ENCODE measurements around the gene PRSS36.
A peak's percentile ranks its signal among the peaks of the same experiment; 100 is the strongest.
"Not testable (repeated sequence)": the region's sequence is repeated elsewhere in the genome, so short reads cannot be mapped to it uniquely, and the experiment has no call there.

Gene PRSS36

GRCh38 chr16:31183432-31184428, 33.9 kb upstream of the PRSS36 start:
- DNase-seq, result no peak

- no peak for DNase-seq
Measured at GRCh38 chr16:31182391-31182790, 32.5 kb upstream of the PRSS36 start.

DNA sequence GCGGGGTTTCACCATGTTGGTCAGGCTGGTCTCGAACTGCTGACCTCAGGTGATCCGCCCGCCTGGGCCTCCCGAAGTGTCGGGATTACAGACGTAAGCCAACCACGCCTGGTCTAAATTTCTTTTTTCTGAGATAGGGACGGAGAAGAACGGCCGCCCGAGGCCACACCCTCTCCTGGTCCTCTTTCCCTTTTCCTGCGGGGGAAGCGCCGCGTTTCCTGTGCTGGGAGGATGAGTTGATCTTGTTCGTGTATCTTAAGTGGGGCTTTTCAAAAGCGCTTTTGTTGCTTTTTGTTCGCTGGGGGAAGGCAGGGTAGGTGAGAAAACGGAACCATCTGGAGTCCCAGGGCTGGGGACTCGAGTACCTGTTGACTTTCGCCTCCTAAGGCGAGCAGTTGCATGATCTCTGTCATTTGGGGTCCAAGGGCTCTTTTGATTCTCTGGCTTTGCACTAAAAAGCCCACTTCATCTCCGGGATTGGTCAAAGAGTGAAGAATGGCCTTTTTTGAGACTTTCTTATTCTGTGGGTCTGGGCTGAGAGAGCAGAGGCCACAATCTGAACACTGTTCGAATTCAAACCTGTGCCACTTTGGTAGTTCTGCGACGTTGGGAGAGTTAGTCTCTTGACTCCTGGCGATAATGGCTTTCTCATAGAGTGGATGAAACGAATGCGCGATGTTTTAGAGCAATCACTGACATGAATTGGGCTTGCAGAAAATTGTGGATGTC, 31.4 kb upstream of the PRSS36 start:
- peak; percentile 22 for DNase-seq

DNA sequence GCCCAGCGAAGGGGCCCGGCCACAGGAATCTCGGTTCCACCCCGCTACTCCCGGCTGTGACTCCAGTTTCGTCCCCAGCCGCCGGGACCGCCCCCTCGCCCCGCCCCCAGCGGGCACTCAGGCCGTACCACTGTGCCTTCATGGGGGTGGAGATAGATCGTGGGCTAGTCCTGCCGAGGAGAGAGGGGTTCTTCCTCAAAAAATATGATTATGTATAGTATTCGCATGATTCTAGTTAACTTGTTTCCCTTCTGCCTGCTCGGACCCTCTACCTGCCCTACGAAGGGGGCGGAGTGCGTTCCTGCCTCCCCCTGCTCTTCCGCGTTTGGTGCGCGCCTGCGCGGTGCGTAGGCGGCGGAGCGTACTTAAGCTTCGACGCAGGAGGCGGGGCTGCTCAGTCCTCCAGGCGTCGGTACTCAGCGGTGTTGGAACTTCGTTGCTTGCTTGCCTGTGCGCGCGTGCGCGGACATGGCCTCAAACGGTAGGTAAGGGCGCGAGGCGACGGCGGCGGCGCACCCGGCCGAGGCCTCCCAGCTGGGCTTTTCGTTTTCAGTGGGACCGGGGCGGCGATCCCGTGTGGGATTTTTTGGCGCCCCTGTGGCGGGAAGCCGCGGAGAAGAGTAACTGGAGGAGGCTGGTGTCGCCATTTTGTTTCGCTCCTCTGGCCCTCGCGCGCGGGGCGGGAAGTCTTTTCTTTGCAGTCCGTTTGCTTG, 30.0 kb upstream of the PRSS36 start, which contains the start of gene FUS:
Gene FUS, plus strand, starts transcription at position 393 of the 713 bp plus-strand sequence. Its CDS starts 76 bp downstream, at position 469.
- DNase-seq, result peak; percentile 91

GRCh38 chr16:31179219-31179746, 29.4 kb upstream of the PRSS36 start:
- DNase-seq, result no peak

DNA sequence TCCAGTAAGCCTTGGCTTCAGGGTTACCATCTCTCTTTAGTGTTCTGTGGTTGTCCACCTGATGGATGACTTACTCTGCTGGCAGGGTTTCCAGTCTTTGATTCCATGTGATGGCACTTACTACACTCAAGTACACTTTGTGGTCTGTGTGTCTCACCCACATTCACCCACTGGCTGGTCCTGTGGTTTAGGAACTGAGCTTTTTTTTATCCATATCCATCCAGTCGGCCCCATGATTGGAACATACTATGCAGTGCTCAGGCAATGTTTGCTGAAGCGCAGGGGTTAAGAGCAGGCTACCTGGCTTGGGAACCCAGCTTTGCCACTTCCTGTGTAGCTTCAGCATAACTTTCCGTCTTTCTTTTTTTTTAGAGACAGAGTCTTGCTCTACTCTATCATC, 27.3 kb upstream of the PRSS36 start:
- DNase-seq, result no peak

DNA sequence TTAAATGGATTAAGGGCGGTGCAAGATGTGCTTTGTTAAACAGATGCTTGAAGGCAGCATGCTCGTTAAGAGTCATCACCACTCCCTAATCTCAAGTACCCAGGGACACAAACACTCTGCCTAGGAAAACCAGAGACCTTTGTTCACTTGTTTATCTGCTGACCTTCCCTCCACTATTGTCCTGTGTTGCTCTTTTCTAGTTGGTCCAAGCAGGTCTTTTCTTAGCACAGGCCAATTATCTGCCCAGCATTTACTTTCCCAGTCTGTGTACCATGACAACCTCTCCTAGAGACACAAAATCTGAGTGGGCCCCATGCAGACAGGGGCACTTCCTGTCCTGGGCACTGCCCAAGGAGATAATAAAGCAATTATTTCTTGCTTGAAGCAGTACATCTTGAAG, 20.2 kb upstream of the PRSS36 start:
- not testable (repeated sequence) for DNase-seq

- no peak for DNase-seq
Measured at GRCh38 chr16:31168848-31169247, 19.0 kb upstream of the PRSS36 start.

DNA sequence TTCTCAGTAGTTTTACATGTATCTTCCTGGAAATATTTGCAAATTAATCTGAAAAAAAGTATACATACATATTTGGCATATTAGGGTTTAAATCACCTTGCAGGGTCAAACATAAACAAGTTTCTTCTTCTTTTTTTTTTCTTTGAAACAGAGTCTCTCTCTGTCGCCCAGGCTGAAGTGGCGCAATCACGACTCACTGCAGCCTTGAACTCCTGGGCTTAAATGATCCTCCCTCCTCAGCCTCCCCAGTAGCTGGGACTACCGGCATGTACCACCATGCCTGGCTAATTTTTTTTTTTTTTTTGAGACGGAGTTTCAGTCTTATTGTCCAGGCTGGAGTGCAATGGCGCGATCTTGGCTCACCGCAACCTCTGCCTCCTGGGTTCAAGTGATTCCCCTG, 17.4 kb upstream of the PRSS36 start:
- DNase-seq, result no peak

DNA sequence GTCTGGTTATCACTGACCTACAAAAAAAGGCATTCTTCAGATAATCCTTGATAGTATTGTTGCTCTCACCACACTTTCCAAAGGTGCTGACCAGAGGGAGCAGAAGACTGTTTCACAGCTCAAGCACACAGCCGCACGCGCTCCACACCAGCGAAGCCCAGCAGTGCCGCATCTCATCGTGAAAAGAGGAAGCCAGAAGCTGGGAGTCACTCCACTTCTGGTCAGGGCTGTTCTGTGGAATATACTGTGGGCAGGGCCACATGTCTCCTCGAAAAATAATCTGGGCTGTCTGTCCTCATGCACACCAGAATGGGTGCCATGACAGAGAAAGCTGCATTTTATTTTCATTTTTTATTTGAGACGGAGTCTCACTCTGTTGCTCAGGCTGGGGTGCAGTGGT, 7.3 kb upstream of the PRSS36 start:
- no peak for DNase-seq

GRCh38 chr16:31150976-31151375, 1.1 kb upstream of the PRSS36 start:
- DNase-seq, result not testable (repeated sequence)

DNA sequence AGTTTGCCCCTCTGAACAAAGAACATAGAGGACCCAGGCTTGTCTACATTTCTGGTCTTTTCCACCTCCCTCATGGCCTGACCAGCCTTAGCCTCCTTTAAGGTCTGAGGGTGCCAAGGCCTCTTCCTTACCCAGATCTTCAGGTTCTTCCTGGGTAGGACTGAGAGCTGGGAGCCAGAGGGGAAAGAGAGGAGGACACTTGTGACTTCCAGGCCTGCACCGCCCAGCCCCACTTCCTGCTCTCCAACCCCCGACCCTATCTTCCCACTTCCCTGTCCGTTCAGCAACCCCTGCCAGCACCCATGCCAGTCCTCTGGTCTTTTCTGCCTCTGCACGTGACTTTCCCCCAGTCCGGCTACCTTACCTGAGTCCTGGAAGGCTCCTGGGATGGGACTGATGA, 534 bp downstream of the PRSS36 start:
- DNase-seq, result no peak

DNA sequence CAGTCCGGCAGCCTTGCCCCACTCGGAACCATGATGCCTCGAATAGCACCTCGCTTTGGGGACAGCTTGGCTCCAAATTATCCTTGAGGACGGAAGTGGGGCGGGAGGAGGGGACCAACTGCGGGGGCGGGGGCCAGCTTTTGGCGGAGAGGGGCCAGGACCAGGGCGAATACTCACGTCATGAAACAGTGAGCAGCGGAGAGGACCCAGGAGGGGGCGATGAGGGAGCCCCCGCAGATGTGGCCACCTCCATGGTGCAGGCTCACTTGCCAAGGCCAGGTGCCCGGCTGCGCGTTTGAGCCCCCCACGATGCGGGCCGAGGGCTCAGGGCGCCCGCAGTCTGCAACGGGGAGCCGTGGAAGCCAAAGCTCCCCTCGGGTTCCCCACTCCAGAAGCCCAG, 970 bp downstream of the PRSS36 start:
- DNase-seq, result no peak

DNA sequence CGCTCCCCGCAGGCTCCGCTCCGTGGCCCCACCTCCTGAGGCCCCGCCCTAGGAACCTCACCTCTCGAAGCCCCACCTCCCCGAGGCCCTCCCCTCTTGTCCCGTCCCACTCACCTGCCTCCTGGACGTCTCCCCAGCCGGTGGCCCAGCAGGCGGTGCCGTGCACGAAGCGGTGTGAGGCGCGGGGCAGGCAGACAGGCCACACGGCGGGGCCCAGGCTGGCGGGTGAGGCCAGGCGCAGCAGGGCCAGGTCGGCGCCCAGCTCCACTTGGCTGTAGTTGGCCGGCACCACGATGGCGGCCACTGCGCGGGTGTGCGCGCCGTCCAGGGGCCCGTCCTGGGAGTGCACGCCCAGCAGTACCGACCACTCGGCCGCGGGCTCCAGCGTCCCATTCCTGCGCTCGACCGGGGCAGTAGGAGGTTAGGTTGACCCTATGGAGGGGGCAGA, 1.6 kb downstream of the PRSS36 start:
- DNase-seq, result no peak

- DNase-seq, result no peak
Measured at GRCh38 chr16:31147574-31147973, 2.3 kb downstream of the PRSS36 start.

- no peak for DNase-seq
Measured at GRCh38 chr16:31145398-31145990, 4.4 kb downstream of the PRSS36 start.

GRCh38 chr16:31144418-31144817, 5.4 kb downstream of the PRSS36 start:
- DNase-seq, result not testable (repeated sequence)

GRCh38 chr16:31143694-31144148, 6.1 kb downstream of the PRSS36 start:
- DNase-seq, result no peak

DNA sequence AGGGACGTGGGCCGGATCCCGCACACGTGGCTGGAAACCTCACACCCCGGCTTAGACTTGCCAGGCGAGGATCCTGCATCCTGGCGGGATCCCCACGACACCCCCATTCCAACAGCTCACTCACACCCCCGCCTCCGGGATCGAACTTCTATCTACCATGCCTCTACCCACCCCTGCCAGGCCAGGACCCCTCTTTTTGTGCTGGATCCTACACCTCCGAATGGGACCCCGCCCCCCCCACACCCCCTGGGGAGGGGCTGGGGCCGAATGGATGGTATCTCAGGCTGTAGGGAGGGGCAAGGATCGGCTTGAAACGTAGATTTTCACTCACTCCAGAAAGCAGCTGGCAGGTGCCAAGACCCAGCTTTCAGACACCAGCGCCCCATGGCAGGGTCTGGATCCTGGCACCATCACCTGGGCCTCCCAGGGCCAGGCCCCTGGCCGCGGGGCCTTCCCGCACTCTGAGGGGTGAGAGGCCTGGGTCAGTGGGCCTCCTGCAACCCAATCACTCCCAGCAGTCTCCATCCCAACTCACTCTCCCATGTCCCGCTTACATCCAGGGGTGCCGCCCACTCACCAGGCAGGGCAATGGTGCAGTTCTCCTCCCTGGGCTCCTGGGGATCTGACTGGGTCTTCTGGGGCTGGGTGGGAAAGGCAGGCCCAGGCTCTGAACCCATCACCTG, 6.7 kb downstream of the PRSS36 start:
- no peak for DNase-seq

- DNase-seq, result peak; percentile 98
Measured at GRCh38 chr16:31142109-31143010, 7.5 kb downstream of the PRSS36 start.
